Neural progenitor cell (in vitro differentiated cells): ENCODE results near the gene SDK2. TPM values are rescaled to one million over a fixed set of nuclear protein-coding genes. Genes with fewer than 3 reads are reported as not detected.

Experiments used
- DNase-seq: peaks from one replicate; pipeline ENCODE4 v3.0.0-alpha.2; 2016; ENCODE audit warnings: low spot score
- H2AFZ ChIP-seq: fragments of 200-600 bp; sonication (generic); replicated peaks from 2 replicates; pipeline ENCODE4 v1.6.1; 2016; ENCODE audit warnings: antibody characterized with exemption
- H3F3A ChIP-seq: fragments of 200-600 bp; sonication (generic); 2 replicates; pipeline ENCODE4 v1.6.1; 2016; ENCODE audit warnings: antibody characterized with exemption, low read depth
- H3K27ac ChIP-seq: fragments of 200-600 bp; sonication (generic); 2 replicates; pipeline ENCODE4 v1.5.1; 2016; ENCODE audit warnings: mild to moderate bottlenecking
- H3K27me3 ChIP-seq: fragments of 200-600 bp; sonication (generic); 2 replicates; pipeline ENCODE4 v1.6.1; 2016; ENCODE audit warnings: mild to moderate bottlenecking, moderate library complexity
- H3K36me3 ChIP-seq: fragments of 200-600 bp; sonication (generic); 2 replicates; pipeline ENCODE4 v1.5.1; 2016
- H3K4me1 ChIP-seq: fragments of 200-600 bp; sonication (generic); 2 replicates; pipeline ENCODE4 v1.6.1; 2016; ENCODE audit warnings: mixed run types
- H3K4me2 ChIP-seq: fragments of 200-600 bp; sonication (generic); 2 replicates; pipeline ENCODE4 v1.6.1; 2016
- H3K4me3 ChIP-seq: fragments of 200-600 bp; sonication (generic); 2 replicates; pipeline ENCODE4 v1.5.1; 2016
- H3K79me2 ChIP-seq: fragments of 200-600 bp; sonication (generic); 2 replicates; pipeline ENCODE4 v1.6.1; 2016; ENCODE audit warnings: low read depth
- H3K9ac ChIP-seq: fragments of 200-600 bp; sonication (generic); 2 replicates; pipeline ENCODE4 v1.6.1; 2016
- H3K9me3 ChIP-seq: fragments of 200-600 bp; sonication (generic); 2 replicates; pipeline ENCODE4 v1.5.1; 2016; ENCODE audit warnings: low read depth
- H4K20me1 ChIP-seq: fragments of 200-600 bp; sonication (generic); 2 replicates; pipeline ENCODE4 v1.6.1; 2016; ENCODE audit warnings: low read depth
- H3K27ac Mint-ChIP-seq: 3 replicates; pipeline ENCODE4 v1.8.0; 2021; ENCODE audit warnings: mixed read lengths
- H3K27me3 Mint-ChIP-seq: 2 replicates; pipeline ENCODE4 v1.8.0; 2022; ENCODE audit warnings: low read depth, mild to moderate bottlenecking, inconsistent platforms, moderate library complexity, mixed read lengths; ENCODE audit not compliant: insufficient read depth
- H3K36me3 Mint-ChIP-seq: 3 replicates; pipeline ENCODE4 v1.8.0; 2021; ENCODE audit warnings: mixed read lengths
- H3K4me1 Mint-ChIP-seq: 3 replicates; pipeline ENCODE4 v1.8.0; 2021; ENCODE audit warnings: mixed read lengths
- H3K4me3 Mint-ChIP-seq: 3 replicates; pipeline ENCODE4 v1.8.0; 2021; ENCODE audit warnings: mild to moderate bottlenecking, moderate library complexity, mixed read lengths
- H3K9me3 Mint-ChIP-seq: 3 replicates; pipeline ENCODE4 v1.8.0; 2020; ENCODE audit warnings: mixed read lengths
- CTCF ChIP-seq: fragments of 200-600 bp; sonication (generic); IDR thresholded peaks from 2 replicates; pipeline ENCODE4 v1.5.1; 2017; ENCODE audit warnings: antibody characterized with exemption, mild to moderate bottlenecking
- EZH2 ChIP-seq: fragments of 200-600 bp; sonication (generic); IDR thresholded peaks from 2 replicates; pipeline ENCODE4 v1.6.1; 2017; ENCODE audit warnings: antibody characterized with exemption, mild to moderate bottlenecking, moderate library complexity
- EZH2phosphoT487 ChIP-seq: fragments of 200-600 bp; sonication (generic); IDR thresholded peaks from 2 replicates; pipeline ENCODE4 v1.6.1; 2017; ENCODE audit warnings: antibody characterized with exemption
- total RNA-seq: library from RNA; depleted of rRNA; stranded (reverse); fragments of >200 nt; gene quantifications from 2 replicates; pipeline ENCODE4 v1.2.3, GENCODE V29; 2015; ENCODE audit warnings: low replicate concordance

The SDK2 gene
- total RNA-seq, 1 donor from 2014 or later: 15.3 TPM

GRCh38 chr17:73359352-73359751 lies 284.9 kb downstream of the SDK2 start:
- DNase-seq: no peak
- no peaks in the 10 kb centered on the region for H3K9me3 Mint-ChIP-seq
- Histone ChIP-seq H3K4me1 (peaks cover 44% of the 10 kb centered on the region), H3K36me3 (no peaks in the 10 kb centered on the region), H3K9ac (no peak overlapping the region), H4K20me1 (peaks cover 33% of the 10 kb centered on the region), H3K4me2 (peak overlapping the region; percentile 81), H3K4me3 (no peak overlapping the region), H3K9me3 (no peaks in the 10 kb centered on the region), H2AFZ (no peak overlapping the region), H3F3A (peaks cover 51% of the 10 kb centered on the region), H3K27ac (no peak overlapping the region), H3K27me3 (no peaks in the 10 kb centered on the region), H3K79me2 (no peaks in the 10 kb centered on the region)
- peaks cover 36% of the 10 kb centered on the region for H3K4me1 Mint-ChIP-seq
- TF ChIP-seq EZH2phosphoT487 (no peak), CTCF (no peak), EZH2 (no peak)
- peaks cover 7% of the 10 kb centered on the region for H3K27me3 Mint-ChIP-seq
- H3K36me3 Mint-ChIP-seq: peaks cover 29% of the 10 kb centered on the region
- H3K27ac Mint-ChIP-seq: no peak overlapping the region
- H3K4me3 Mint-ChIP-seq: no peak overlapping the region

GRCh38 chr17:73358668-73359067 lies 285.6 kb downstream of the SDK2 start:
- Histone ChIP-seq H3F3A (peaks cover 44% of the 10 kb centered on the region), H3K4me2 (no peak overlapping the region), H4K20me1 (peaks cover 33% of the 10 kb centered on the region), H2AFZ (no peak overlapping the region), H3K4me1 (peaks cover 38% of the 10 kb centered on the region), H3K27me3 (no peaks in the 10 kb centered on the region), H3K9ac (no peak overlapping the region), H3K9me3 (no peaks in the 10 kb centered on the region), H3K79me2 (no peaks in the 10 kb centered on the region), H3K27ac (no peak overlapping the region), H3K4me3 (no peak overlapping the region), H3K36me3 (no peaks in the 10 kb centered on the region)
- no peak for DNase-seq
- Mint-ChIP-seq H3K27me3 (peaks cover 4% of the 10 kb centered on the region), H3K4me1 (peaks cover 36% of the 10 kb centered on the region), H3K4me3 (no peak overlapping the region), H3K27ac (no peak overlapping the region), H3K36me3 (peaks cover 28% of the 10 kb centered on the region), H3K9me3 (no peaks in the 10 kb centered on the region)
- no peak for TF ChIP-seq CTCF
- TF ChIP-seq EZH2: no peak
- TF ChIP-seq EZH2phosphoT487: no peak

- peaks cover 27% of the 10 kb centered on the region for H3K36me3 Mint-ChIP-seq
- H3K79me2 ChIP-seq: no peaks in the 10 kb centered on the region
- H3K27ac ChIP-seq: no peak overlapping the region
- H4K20me1 ChIP-seq: peaks cover 33% of the 10 kb centered on the region
- peaks cover 4% of the 10 kb centered on the region for H3K27me3 Mint-ChIP-seq
- H3K4me3 ChIP-seq: no peak overlapping the region
- H2AFZ ChIP-seq: no peak overlapping the region
- H3K4me1 ChIP-seq: peaks cover 37% of the 10 kb centered on the region
- H3K27me3 ChIP-seq: no peaks in the 10 kb centered on the region
- H3K4me3 Mint-ChIP-seq: no peak overlapping the region
- no peaks in the 10 kb centered on the region for H3K36me3 ChIP-seq
- no peak overlapping the region for H3K9ac ChIP-seq
- TF ChIP-seq EZH2phosphoT487 (no peak), EZH2 (no peak), CTCF (no peak)
- no peaks in the 10 kb centered on the region for H3K9me3 ChIP-seq
- DNase-seq: no peak
- H3K9me3 Mint-ChIP-seq: no peaks in the 10 kb centered on the region
- peaks cover 38% of the 10 kb centered on the region for H3F3A ChIP-seq
- no peak overlapping the region for H3K27ac Mint-ChIP-seq
- H3K4me2 ChIP-seq: no peak overlapping the region
- H3K4me1 Mint-ChIP-seq: peaks cover 33% of the 10 kb centered on the region
Observed at GRCh38 chr17:73357981-73358380, 286.3 kb downstream of the SDK2 start.
